Cerebellar cortex (tissue), 1 donor: ENCODE data around the gene UBL4B.

ENCODE experiments used
- DNase-seq: peaks from one replicate; pipeline ENCODE4 v3.0.0-alpha.2; 2015; ENCODE audit warnings: low spot score

The UBL4B gene

DNA sequence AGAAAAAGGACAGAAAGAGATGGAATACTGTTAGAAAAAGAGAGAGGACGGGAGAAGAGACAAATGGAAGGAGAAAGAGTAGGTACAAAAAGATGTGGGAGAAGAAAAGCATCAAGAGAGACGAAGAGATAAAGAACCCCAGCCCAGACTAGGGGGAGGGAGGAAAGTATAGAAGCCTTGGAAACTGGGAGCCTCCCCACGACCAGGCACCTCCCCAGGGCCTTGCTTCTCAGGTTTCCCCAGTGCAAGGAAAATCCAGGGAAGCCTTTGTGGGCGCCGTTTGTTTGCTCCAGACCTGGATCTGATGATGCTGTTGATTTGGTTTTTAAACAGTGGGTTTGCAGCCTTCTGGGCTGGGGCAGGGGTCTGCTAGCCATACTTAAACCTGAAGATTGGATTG, 26.6 kb upstream of the UBL4B start:
- no peak for DNase-seq

- DNase-seq: no peak
These were observed 25.3 kb upstream of the UBL4B start for GRCh38 chr1:110086961-110087360.

DNA sequence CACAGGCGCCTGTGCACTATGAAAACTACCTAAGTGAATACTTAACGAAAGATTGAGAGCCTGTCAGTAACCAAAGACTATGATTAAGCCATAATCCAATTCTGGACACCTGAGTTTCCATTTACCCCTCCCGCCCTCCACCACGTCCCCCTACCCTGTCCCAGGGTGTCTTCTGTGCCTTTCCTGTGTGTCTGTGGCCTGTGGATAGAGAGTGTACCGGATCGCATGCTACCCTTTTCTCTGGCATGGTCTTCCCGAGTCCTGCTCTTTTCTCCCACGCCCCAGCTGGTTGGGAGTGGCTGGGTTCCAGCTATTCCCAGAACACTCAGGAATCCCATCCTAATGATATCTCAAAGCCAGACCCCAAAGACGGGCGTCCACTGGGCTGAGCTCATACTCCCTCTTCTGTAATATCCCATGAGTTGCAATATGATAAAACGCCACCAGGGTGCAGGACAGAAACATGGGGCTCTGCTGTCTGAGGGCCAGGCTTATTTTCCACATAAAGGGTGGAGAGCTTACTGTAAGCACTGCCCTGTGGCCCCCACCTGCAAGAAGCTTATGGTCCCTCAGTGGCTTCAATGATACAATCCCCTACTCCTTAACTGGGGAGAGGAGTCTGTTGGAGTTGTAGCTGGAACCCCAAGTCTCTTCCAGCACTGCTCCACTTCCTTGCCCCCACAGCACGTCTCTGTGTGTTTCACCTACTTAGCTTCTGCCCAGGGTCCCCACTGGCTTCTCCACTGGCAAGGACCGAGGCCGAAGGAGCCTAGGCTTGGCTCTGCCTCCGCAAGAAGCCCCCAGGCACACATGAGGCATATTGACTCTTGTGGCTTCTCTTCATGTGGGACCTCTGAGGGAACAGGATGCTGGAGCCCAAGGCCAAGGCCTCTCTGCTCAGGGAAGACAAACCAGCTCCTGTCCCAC, 24.2 kb upstream of the UBL4B start:
- DNase-seq: peak; percentile 68

GRCh38 chr1:110088739-110089316, 23.4 kb upstream of the UBL4B start:
- no peak for DNase-seq

- no peak for DNase-seq
These were observed 22.5 kb upstream of the UBL4B start for GRCh38 chr1:110089561-110090275.

GRCh38 chr1:110091381-110091780, 20.9 kb upstream of the UBL4B start:
- no peak for DNase-seq

- no peak for DNase-seq
These were observed 20.5 kb upstream of the UBL4B start for GRCh38 chr1:110091791-110092190.

- DNase-seq: no peak
These were observed 19.3 kb upstream of the UBL4B start for GRCh38 chr1:110092991-110093390.

DNA sequence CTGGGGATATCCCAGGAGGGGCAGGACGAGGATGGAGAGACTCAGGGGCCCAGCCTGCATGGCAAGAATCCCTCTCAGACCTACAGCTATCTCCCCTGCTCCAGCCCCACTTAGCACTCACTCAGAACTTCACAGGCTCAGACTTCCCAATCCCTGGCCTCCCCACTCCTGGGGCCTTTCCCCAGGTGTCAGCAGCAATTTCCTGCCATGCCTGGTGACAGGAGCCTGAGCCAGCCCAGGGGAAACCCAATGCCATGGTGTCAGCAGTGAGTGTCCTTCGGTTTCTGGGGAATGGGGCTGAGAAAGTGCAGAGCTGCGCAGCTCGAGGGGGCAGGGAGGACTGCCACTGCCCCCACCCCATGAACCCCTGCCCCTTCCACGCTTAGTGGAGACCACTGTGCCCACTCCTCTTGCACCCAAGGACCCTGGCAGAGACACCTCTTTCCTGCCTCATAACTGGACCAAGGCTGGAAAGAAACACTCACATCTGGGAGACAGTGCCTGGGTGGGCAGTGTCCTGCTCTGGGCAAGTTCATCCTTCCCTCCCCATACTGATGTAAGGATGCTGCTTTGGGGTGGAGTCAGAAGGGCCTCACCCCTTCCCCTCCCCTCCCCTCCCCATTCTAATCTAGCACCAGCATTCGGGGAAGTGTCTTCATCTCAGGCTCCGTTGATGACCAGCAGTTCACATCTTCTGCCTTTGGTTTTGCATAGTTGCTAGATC, 17.1 kb upstream of the UBL4B start:
- no peak for DNase-seq

GRCh38 chr1:110097507-110098221, 14.6 kb upstream of the UBL4B start:
- no peak for DNase-seq

DNA sequence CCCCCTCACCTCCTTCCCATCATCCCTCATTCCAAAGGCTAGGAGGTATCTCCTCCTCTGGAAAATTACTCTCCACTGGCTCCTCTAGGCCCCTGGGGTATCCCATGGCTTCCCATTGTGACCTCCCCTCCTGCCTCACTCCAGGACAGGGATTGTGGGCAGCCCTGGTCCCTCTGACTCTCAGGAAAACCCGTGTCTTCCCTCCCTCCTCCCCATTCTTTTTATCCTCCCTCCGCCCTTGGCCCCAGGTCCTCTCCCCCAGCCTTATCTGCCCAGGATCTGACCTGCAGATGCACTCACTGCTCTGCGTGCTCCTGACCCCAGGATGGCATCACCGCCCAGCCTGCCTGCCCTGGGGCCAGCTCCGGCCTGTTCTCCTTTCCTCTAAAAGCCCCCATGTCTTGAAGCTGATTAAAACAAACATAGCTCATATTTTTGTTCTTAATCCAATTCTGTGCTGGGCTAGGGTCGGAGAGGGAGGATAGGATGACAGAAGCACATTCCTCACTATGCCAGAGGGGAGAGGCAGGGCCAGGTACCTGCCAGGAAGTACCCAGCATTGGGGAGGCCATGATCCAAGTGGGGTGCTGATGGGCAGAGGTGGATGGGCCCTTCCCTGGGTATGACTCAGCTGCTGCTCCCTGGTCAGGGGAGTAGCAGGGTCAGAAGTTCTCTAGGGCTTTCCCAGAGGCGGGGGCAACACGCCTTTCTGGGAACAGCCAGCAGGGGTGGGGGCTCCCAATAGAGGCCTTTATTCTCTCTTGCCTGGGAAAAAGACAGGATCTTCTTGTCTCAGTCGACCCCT, 13.8 kb upstream of the UBL4B start:
- DNase-seq: no peak

GRCh38 chr1:110100335-110100734, 11.9 kb upstream of the UBL4B start:
- DNase-seq: no peak

DNA sequence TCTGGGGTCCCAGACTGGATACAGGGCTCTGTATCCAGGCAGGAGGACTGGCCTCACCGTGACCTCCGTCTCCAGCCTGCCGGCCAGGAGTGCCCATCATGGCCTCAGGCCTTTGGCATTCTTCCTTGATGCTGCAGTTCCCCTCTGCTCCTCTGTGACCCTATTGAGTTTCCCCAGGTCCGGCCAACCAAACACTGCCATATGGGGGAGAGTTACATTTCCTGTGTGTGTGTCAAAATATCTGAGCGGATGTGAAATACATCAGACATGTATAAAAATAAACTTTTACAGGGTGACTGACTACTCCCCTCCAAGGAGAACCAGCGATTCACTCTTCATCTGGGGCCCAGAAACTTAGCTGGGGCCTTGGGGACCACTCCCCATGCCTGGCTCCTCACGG, 10.2 kb upstream of the UBL4B start:
- DNase-seq: no peak

GRCh38 chr1:110106013-110106941, 6.0 kb upstream of the UBL4B start:
- peak; percentile 81 for DNase-seq

DNA sequence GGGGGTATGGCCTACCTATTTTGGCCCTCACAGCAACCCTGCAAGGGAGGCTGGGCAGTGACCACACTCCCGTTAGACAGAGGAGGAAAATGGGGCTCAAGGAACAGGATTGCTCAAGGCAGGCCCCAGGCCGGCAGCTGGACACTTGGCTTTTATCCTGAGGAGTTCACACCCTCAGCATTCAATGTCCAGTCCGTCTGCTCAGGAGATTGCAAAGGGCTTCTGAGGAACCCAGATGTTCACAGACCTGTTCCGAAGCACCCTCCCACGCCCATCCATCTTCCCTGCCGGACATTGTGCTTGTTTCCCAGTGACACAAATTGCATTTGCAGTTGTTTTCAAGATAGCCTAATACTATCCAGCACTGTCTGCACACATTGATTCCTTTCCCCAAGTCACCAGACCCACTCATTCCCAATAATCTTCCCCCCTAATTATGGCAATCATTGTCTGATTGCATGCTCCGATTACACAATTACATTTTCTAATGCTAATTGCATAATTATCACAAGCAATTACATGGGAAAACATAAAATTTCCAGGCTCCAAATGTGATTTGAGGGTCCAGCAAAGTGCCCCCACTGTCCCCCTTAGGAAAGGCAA, 4.3 kb upstream of the UBL4B start:
- no peak for DNase-seq

- DNase-seq: no peak
These were observed 1.2 kb upstream of the UBL4B start for GRCh38 chr1:110111081-110111480.

DNA sequence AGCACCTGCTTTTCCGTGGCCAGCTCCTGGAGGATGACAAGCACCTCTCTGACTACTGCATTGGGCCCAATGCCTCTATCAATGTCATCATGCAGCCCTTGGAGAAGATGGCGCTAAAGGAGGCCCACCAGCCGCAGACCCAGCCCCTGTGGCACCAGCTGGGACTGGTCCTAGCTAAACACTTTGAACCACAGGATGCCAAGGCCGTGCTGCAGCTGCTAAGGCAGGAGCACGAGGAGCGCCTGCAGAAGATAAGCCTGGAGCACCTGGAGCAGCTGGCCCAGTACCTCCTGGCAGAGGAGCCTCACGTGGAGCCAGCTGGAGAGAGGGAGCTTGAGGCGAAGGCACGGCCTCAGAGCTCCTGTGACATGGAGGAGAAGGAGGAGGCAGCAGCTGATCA, 413 bp downstream of the UBL4B start:
- no peak for DNase-seq

DNA sequence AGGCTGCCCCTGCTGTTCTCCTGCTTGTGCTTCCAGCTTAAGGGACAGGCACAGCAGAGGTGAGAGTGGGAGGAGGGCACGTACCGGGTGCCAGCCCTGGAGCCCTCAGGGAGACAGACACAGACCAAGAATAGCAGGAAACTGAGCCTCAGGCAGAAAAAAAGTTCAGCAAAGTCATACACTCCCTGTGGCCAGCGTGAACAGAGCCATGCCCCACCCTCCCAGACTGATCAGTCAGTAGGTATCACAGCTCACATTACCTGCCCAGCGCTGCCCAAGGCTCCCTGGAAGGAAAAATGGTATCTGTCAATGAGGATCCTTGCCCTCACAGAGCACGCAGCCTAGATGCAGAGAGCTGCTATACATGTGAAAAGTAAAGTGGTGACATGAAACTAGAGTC, 1.3 kb downstream of the UBL4B start:
- DNase-seq: no peak

- DNase-seq: no peak
These were observed 1.9 kb downstream of the UBL4B start for GRCh38 chr1:110114173-110114572.
